ENCODE results near the gene STN1.

DNA sequence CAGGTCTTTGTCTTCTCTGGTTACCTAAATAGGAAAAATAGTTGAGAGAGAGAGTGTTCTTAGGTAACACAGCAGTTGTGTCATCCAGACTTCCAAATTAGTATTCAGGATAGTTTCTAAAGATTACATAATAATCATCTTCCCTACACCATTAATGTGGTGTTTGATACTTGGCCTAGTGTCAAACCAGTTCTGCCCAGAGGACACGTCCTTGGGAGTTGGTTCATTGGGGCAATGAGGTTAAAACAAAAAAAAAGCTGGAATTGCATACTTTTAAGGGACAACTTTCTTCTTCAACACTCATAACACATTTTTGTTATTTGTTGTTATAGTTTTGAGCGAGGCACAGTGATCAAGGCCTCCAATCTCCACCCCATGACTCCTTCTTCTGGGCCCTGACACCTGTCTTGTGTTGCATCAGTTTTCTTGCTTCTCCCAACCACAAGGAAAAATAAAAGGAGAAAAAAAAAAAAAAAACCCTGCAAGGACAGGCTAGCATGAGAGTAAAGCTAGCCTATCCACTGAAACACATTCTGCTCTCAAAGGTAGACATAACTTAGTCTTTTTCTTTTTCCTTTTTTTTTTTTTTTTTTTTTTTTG is 28.8 kb downstream of the STN1 start:
- TF ChIP-seq MAFK (IDR thresholded peaks at IDR 0.05; ENCODE audit: low read depth, low read length) (no peak), CEBPB (IDR thresholded peaks at IDR 0.05; ENCODE audit: low read depth, low read length) (no peak), NFE2L2 (IDR thresholded peaks at IDR 0.05; ENCODE audit: low read depth, low read length) (no peak), POLR2A (IDR thresholded peaks at IDR 0.05; ENCODE audit: low read depth, low read length) (no peak), SMC3 (IDR thresholded peaks at IDR 0.05; ENCODE audit: low read depth, low read length) (no peak), CHD1 (IDR thresholded peaks at IDR 0.05; ENCODE audit: low read depth, low read length) (no peak), RCOR1 (IDR thresholded peaks at IDR 0.05; ENCODE audit: insufficient replicate concordance, low read length) (no peak)
- TF ChIP-seq, protein P1, sequence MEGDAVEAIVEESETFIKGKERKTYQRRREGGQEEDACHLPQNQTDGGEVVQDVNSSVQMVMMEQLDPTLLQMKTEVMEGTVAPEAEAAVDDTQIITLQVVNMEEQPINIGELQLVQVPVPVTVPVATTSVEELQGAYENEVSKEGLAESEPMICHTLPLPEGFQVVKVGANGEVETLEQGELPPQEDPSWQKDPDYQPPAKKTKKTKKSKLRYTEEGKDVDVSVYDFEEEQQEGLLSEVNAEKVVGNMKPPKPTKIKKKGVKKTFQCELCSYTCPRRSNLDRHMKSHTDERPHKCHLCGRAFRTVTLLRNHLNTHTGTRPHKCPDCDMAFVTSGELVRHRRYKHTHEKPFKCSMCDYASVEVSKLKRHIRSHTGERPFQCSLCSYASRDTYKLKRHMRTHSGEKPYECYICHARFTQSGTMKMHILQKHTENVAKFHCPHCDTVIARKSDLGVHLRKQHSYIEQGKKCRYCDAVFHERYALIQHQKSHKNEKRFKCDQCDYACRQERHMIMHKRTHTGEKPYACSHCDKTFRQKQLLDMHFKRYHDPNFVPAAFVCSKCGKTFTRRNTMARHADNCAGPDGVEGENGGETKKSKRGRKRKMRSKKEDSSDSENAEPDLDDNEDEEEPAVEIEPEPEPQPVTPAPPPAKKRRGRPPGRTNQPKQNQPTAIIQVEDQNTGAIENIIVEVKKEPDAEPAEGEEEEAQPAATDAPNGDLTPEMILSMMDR (conservative IDR thresholded peaks at IDR 0.05; ENCODE audit: low read depth, low read length), result no peak
- TF ChIP-seq, protein P2, sequence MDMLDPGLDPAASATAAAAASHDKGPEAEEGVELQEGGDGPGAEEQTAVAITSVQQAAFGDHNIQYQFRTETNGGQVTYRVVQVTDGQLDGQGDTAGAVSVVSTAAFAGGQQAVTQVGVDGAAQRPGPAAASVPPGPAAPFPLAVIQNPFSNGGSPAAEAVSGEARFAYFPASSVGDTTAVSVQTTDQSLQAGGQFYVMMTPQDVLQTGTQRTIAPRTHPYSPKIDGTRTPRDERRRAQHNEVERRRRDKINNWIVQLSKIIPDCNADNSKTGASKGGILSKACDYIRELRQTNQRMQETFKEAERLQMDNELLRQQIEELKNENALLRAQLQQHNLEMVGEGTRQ (IDR thresholded peaks at IDR 0.05; ENCODE audit: low read depth, low read length), result no peak

All from IMR-90 (cell line).